Islet precursor cell (in vitro differentiated cells): ENCODE measurements around the gene CARD9.
"Not testable (repeated sequence)": the region's sequence is repeated elsewhere in the genome, so short reads cannot be mapped to it uniquely, and the experiment has no call there.

Experiments
- DNase-seq: peaks from one replicate; pipeline ENCODE4 v3.0.0-alpha.2; 2018

CARD9 gene

DNA sequence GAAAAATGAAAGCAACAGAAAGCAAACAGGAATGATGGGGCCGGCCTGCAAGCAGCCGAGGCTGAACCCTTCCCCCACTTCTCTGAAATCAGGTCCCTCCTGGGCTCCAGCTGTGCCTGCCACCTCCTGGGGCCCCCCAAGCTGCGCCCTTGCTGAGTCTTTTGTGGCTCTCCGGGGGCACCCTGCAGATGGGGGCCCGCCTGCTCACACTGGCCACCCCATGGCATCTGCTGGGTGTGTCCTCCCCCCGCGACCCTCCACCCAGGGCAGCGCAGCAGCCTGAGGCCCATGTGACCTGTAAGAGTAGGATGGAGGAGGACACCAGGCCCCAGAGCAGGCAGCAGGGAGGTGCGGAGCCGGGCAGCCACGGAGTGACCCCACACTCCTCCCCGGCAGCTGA lies 40.4 kb downstream of the CARD9 start:
- no peak for DNase-seq

DNA sequence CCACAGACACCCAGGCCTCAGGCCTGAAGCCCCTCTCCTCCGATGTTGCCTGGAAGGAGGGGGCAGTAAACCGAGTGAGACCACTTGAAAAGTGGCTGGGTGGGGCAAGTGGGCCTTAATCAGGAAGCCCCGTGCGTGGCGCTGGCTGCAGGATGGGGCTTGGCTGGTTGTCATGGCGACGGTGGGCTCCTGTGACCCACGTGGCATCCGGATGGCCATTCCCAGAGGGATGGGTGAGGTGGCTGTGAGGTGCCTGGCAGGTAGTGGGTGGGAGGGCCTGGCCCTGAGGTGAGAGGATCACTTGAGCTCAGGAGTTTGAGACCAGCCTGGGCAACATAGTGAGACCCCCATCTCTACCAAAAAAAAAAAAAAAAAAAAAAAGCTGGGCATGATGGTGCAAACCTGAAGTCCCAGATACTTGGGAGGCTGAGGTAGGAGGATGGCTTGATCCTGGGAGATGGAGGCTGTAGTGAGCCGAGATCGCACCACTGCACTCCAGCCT lies 40.9 kb downstream of the CARD9 start:
- DNase-seq: no peak

DNA sequence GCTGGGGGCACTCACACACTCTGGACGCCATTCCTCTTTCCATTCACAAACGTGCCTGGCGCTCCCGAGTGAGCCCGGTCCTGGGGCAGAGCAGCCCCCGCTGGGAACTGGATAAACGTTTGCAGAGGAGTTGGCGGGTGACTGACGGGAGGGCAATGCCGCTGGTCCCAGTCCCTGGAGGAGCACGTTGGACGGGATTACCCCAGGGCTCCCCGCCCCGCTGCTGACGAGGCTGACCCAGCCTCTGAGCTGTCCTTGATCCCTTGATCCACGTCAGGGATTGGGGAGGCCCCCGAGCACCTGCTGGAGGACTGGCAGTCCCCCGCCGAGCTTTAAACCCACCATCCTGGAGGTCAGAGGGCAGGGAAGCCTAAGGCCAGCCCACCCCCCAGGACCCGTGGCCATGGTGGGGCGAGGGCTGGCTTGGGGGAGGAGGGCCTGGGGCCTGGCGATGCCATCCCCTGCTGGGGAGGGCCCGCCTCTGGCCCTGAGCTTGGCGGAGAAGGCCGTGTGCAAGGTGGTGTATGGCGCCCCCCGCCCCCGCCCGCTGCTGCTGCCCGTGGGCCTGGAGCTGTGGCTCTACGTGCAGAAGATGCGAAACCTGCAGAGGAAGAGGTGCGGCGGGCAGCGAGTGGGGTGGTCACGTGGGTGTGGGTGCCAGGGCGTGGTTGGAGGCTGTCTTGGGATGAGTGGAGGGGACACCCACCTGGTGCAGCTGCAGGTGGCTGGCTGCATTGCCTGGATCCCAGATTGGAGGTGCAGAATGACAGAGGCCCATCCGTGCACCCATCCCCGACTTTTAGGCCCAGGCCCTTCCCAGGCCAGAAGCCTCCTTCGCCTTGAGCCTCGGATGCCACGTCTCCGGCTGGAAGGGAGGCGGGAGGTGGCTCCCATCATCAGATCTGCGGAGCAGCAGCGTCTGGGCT lies 41.6 kb downstream of the CARD9 start:
- DNase-seq: no peak

DNA sequence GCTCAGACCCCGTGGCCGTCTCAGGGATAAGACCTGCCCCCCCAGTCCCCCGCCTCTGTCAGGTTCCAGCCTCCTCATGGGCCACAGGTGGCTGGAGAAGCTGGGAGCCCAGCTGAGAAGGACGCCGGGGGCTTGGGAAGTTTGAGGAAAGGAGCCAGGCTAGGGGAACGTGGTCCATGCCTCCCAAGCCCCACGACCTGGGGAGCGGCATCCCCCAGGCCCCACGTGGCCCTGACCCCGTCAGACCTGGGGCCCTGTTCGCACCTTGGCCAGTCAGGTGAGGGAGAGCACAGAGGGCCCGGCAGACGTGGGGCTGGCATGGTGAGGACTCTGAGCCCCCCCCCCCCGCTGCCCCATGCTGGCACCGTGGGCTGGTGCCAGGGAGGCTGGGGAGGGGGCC lies 42.4 kb downstream of the CARD9 start:
- DNase-seq: no peak

DNA sequence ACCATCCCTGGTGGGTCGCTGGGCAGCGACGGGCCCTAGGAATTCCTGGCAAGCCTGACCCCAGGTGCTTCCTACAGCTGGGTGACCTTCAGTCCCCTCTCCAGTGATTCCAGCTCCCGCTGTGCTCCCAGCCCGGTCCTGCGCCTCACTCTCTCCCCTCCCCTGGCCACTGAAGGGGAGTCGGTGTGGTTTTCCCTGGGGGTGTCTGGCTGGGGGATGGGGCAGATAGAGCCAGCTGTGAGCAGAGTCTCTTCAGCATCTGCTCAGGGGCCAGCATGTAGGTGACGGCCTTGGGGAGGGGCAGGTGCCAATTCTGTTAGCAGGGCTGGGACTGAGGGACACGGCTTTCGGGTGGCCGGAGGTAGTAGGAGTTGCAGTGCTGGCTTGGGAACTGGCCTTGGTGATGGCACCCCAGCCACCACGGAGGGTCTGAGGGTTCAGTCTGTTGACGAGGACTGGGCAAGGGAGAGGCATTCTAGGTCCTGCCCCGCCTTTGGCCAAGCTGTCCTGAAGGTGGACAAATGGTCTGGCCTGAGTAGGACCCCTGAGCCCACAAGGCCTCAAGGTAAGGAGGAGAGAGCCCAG lies 43.0 kb downstream of the CARD9 start:
- no peak for DNase-seq

DNA sequence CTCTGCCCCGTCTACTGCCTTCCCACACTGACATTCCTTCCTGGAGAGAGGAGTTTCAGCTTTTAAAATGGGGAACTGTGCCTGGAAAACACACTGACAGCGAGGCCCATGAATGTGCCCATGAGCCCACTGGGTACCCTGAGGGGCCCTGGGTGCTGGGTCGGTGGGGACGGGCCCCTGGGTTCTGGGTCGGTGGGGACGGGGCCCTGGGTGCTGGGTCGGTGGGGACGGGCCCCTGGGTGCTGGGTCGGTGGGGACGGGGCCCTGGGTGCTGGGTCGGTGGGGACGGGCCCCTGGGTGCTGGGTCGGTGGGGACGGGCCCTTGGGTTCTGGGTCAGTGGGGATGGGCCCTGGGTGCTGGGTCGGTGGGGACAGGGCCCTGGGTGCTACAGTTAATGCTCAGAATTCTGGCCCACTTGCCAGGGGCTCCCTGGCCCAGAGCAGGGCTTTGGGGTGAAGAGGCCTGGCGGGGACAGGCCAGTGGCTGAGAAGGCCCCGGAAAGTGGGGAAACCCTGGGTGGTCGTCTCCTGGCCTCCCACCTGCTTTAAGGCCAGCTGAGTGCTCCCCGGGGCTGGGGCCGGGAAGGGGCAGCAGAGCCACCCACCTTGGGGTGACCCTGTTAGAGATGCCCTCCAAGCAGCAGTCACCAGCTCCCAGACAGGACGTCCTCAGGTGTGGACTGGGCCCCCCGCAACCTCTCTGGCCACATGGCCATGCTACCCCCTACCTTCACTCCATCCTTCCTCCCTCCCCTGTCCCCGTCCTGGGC lies 43.6 kb downstream of the CARD9 start:
- DNase-seq: no peak

DNA sequence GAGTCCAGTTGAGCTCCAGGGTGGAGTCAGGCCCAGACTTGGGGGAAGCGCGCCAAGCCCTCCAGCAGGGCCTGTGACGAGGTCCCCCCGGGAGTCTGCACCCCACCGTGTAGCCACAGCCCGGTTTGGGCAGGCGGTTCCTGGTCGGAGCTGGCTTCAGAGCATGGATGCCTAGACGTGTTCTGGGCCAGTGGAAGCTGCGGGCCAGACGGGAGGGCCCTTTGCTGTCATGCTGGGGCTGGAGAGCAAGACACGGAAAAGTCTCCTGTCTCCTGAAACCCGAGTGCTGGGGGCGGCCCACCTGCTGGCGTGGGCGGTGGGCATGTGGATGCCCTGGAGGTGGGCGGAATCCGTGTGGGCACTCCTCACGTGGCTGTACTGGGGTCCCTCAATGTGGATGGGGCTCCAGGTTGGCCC lies 44.2 kb downstream of the CARD9 start:
- DNase-seq: no peak

DNA sequence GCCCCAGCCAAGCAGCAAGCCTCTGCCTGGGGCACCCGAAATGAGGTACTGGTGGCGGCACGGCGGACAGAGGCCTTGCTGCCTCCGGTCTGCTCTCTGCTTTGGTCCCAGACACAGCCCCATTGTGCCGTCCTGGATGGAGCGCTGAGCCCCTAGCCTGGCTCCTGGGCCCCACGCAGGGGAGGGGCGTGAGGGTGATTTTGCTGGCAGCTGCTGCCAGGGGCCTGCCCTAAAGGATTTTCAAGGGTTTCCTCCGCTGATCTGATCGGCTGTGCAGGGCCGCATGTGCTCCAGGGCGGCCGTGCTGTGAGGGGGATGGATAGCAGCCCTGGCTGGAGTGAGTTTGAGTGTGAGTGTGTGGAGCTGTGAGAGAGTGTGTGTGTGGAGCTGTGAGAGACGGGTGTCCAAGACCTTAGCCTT lies 44.8 kb downstream of the CARD9 start:
- DNase-seq: no peak

DNA sequence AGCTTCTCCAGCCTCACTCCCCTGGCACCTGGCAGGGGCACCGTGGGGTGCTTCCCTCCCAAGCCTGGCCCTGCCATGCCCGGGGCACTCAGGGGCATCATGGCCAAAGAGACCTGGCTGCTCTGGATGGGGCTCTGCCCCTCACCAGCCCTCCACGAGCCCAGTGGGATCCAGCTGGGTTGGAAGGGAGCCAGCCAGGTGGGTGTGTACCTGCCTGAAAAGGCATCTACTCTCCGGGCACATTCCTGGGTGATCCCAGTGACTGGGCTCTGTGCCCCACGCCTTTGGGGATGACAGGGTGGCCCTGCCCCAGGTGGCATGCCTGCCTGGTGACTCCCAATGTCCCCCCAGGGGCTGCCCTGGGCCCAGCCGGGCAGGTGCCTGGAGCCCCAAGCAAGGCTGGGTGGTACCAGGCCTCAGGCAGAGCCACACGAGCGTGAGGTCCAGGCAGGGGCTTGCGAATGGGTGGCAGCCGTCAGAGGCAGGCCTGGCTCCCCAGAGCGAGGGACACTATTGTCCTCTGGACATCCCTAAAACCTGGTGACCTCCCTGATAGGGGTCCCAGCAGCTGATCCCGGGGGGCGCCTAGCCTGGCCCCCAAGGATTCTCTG lies 45.4 kb downstream of the CARD9 start:
- DNase-seq: no peak

DNA sequence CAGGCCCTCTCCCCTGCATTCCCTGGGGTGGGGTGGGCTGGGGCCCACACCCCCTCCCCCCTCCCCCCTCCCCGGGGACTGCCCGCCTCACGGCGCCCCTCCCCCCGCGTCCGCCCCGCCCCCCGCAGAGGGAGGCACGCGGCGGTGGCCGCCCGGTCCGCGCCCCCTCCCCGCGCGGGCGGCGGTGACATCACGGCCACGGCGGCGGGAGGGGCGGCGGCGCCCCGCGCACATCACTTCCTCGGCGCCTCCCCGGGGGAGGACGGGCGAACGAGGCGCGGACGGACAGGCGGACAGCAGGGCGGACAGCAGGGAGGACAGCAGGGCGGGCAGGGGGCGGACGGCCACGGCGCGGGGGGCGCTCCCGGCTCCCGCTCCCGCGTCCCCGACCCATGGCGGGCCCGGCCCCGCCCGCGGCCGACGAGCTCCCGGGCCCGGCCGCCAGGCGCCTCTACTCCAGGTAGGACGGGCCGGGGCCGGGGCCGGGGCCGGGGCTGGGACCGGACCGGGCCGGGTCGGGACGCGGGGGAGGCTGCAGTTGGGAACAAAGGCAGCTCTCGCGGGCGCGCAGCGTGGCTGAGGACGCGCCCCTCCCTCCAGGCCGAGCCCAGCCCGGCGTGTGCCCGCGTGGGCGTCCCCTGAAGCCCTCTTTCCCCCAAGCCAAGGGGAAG lies 46.0 kb downstream of the CARD9 start, which contains the start of gene GPSM1:
Gene GPSM1, plus strand, starts transcription at position 236 of the 671 bp plus-strand sequence. Its CDS starts 157 bp downstream, at position 393.
- no peak for DNase-seq

DNA sequence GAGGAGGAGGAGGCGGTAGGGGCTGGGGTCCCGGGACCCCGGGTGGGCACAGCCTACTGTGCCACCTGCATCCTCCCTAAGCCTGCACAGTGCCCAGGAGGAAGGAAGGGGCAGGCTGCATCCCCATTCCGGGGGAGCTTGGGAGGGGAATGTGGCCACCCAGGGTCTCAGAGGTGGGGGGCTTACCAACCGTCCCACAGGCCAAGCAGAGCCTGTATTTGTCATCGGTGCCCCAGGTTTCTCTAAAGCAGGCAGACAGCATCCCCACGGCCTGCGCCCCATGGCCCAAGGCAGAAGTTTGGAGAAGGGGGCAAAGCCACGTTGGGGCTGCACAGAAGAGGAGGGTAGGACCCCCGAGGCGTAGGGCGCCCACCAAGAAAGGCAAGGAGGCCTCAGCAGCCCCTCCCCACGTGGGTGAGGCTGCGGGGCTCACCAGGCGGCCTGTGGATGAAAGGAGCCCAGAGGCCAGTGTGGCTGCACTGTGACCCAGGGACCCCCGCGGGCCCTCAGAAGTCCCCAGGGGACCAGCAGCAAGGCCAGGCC lies 46.6 kb downstream of the CARD9 start:
- no peak for DNase-seq

DNA sequence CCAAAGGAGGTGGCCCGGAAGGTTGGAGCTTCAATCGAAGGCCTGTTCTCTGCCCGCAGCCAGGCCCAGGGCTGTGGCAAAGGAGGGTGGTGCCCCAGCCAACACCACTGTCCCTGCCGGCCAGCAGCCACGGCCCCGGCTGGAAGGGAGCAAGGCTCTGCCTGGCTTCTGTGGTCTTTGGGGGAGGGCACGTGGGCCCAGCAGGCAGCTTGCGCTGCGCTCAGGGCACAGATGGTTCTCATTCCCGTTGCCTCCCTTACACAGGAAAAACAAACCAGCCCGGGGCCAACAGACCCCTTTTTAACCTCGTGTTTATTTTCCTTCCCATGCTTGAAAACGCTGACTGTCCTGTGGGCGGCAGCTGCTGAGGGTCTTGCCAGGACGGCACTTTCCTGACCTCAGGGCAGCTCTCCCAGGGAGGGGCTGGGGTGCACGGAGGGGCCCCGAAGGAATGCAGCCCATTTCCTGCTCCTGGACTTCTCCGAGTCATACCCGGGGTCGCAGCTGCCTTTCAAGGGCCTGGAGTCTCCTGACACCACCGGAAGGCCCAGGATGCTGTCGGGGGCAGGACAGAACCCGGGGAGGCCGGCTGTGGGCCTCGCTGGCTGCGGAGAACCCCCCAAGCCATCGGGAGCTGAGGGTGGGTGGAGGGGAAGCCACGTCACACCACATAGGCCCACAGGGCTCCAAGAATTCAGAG lies 47.3 kb downstream of the CARD9 start:
- DNase-seq: peak; percentile 84

DNA sequence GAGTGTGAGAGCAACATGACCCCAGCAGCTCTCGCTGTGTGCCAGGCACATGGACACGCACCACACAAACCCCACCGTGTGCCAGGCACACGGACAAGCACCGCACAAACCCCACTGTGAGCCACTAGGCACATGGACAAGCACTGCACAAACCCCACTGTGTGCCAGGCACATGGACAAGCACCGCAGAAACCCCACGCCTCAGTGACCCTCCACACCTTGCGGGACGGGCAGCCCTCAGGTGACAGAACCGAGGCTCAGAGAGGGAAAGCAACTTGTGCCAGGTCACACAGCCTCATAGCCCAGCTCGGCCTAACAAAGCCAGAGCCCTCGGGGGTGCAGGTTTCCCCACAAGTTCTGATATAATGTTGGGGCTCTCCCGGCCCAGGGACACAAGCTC lies 48.1 kb downstream of the CARD9 start:
- DNase-seq: no peak

DNA sequence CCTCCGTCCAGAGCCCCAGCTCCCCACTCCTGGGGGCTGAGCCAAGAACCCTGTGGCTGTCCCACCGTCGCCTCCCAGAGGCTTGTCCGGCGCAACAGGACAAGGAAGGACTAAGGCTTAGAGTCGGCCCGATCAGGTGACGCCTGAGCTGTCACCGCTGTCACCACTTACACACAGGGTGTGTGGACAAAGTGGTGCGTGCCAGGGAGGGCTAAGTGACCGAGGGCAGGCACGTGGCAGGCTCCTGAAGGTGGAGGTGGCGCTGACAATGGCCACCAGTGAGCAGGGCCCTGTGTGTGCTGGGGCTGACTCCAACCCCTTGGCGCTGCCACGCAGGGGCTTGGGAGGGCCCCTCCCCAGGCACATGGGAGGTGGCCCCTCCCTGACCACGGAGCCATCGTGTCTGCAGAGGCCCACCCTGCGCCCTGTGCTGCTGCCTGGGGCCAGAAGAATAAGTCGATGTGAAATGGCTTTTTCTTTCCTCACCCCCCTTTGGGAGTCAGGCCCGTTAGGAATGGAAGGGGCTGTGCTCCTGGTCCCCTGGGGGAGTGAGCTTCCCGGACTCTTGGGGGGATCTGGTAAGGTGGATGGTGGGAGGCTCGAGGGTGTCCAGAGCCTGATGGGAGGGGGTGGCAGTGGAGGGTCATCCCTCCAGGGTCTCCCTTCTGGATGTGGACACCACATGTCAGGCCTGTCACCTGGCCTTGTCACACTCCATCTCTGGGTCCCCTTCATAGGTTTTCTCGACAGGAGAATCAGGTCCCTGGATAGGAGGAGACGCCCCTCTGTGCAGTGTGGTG lies 48.8 kb downstream of the CARD9 start:
- no peak for DNase-seq

DNA sequence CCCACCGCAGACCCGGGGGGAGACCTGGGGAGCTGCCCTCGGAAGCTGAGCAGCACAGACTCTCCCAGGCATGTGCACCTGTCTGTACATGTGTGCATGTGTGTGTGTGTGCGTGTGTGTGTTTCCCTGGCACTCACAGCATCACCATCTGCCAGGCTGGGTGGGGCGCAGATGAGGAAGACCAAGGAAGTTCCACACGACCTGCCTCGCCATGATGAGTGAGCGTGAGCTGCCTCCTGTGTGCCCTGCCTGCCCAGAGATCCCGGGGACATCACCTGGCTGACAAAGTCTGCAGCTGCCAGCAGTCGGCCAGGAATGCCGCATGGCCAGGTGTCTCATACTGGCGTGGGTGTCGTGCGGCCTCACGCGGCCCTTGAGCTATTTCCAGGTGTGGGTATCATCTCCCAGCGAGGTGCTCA lies 50.1 kb downstream of the CARD9 start:
- no peak for DNase-seq

DNA sequence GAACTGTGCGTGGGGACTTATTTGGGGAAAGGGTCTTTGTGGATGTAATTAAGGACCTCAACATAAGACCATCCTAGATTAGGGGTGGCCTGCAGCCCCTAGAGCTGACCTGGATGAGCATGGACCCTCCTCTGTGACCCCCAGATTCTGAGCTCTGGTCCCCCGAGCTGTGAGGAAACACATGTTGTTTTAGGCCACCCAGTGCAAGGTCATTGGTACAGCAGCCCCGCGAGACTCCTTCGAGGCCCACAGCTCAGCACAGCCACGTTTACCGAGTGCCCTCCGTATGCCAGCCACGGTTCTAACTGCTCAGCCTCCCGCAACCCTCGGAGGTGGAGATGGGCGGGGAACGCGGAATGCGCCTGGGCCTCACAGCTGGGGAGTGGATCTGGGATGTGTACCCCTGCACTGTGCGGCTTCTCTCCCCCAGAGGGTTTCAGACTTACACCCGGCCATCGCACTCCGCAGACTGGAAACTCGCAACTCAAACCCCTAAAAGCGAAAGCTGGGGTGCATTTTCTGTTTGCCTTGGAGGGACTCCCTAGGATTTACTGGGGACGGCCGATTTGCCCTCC lies 50.6 kb downstream of the CARD9 start:
- DNase-seq: no peak

DNA sequence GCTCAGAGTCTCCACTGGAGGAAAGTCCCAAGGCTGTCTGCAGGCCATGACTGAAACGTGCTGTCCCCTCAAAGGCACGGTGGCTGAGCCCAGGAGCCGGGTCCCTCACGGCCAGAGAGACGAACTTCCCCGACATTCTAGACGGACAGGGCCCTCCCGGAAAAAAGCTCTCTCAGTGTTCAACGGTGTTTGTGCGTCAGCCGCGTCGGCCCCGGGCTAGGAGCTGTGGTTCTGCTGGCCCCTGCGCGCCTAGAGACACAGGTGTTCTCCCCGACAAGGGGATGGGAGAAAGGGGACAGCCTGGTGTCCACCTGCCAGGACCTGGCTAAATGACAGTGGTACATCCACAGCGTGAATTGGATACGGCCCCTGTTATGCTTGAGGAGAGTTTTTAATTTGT lies 51.9 kb downstream of the CARD9 start:
- no peak for DNase-seq

DNA sequence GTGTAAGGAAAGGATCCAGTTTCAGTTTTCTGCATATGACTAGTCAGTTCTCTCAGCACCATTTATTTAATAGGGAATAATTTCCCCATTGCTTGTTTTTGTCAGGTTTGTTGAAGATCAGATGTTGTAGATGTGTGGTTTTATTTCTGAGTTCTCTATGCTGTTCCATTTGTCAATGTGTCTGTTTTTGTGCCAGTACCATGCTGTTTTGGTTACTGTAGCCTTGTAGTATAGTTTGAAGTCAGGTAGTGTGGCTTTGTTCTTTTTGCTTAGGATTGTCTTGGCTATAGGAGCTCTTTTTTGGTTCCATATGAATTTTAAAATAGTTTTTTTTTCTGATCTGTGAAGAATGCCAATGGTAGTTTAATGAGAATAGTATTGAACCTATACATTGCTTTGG lies 52.5 kb downstream of the CARD9 start:
- DNase-seq: not testable (repeated sequence)

DNA sequence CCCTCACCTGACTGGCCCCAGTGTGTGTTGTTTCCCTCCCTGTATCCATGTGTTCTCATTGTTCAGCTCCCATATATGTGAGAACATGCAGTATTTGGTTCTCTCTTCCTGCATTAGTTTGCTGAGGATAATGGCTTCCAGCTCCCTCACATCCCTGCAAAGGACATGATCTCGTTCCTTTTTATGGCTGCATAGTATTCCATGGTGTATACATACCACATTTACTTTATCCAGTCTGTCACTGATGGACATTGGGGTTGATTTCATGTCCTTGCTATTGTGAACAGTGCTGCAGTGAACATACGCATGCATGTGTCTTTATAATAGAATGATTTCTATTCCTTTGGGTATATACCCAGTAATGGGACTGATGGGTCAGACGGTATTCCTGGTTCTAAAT lies 53.5 kb downstream of the CARD9 start:
- DNase-seq: not testable (repeated sequence)

DNA sequence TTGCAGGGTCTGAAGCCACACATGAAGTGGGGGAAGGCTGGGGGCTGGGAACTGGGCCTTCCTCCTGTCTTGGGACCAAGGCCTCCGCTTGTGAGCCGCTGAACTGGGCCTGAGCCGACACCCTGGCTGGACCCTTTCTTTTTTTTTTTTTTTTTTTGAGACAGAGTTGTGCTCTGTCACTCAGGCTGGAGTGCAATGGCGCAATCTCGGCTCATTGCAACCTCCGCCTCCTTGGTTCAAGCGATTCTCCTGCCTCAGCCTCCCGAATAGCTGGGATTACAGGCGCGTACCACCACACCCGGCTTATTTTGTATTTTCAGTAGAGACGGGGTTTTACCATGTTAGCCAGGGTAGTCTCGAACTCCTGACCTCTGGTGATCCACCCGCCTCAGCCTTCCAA lies 54.2 kb downstream of the CARD9 start:
- not testable (repeated sequence) for DNase-seq
